Keratinocyte (primary cell): ENCODE data around the gene ARHGAP24. TPM values are rescaled to one million over a fixed set of nuclear protein-coding genes. Genes with fewer than 3 reads are reported as not detected.

ENCODE experiments used
- DNase-seq: peaks from one replicate; pipeline ENCODE4 v3.0.0-alpha.2; 2011; ENCODE audit warnings: low read depth, missing footprints, low spot score
- FAIRE-seq: peaks from 2 replicates; lab custom pipeline; 2011; peaks lifted over from hg19 to GRCh38; lab: Jason Lieb, UNC
- H2AFZ ChIP-seq: 2 replicates; pipeline ENCODE4 v1.6.0; 2012; ENCODE audit warnings: low read length, control low read depth, inconsistent platforms; ENCODE audit not compliant: control insufficient read depth
- H3K27ac ChIP-seq: 2 replicates; pipeline ENCODE4 v1.5.1; 2011; ENCODE audit warnings: low read length; ENCODE audit not compliant: control insufficient read depth, insufficient read depth
- H3K27me3 ChIP-seq: 3 replicates; pipeline ENCODE4 v1.6.0; 2011; ENCODE audit warnings: low read length; ENCODE audit not compliant: control insufficient read depth, insufficient read depth; ENCODE audit errors: extremely low read depth
- H3K36me3 ChIP-seq, 2 experiments: 2 replicates in 1 of 2; 3 replicates in 1 of 2; pipeline ENCODE4 v1.5.1; 2011; ENCODE audit warnings: low read length in 2 of 2, mild to moderate bottlenecking in 1 of 2; ENCODE audit not compliant: control insufficient read depth in 2 of 2, insufficient read depth in 2 of 2; ENCODE audit errors: extremely low read depth in 1 of 2
- H3K4me1 ChIP-seq: 3 replicates; pipeline ENCODE4 v1.5.1; 2011; ENCODE audit warnings: low read length; ENCODE audit not compliant: control insufficient read depth, insufficient read depth; ENCODE audit errors: extremely low read depth
- H3K4me2 ChIP-seq: 3 replicates; pipeline ENCODE4 v1.6.0; 2011; ENCODE audit warnings: low read depth, low read length; ENCODE audit not compliant: control insufficient read depth, insufficient read depth; ENCODE audit errors: extremely low read depth
- H3K4me3 ChIP-seq, 3 experiments: fragments of 200-600 bp in 1 of 3; sonication (generic) in 1 of 3; 2 replicates in 2 of 3; 3 replicates in 1 of 3; pipeline ENCODE4 v1.5.1; 2011 to 2016; ENCODE audit warnings: low read length in 3 of 3, mild to moderate bottlenecking in 3 of 3, control low read depth in 2 of 3, inconsistent platforms in 1 of 3, low read depth in 1 of 3, mixed read lengths in 1 of 3, mixed run types in 1 of 3, moderate library complexity in 1 of 3; ENCODE audit not compliant: control insufficient read depth in 2 of 3, insufficient read depth in 2 of 3; ENCODE audit errors: extremely low read depth in 1 of 3
- H3K79me2 ChIP-seq: 2 replicates; pipeline ENCODE4 v1.6.0; 2012; ENCODE audit warnings: low read length; ENCODE audit not compliant: control insufficient read depth, insufficient read depth
- H3K9ac ChIP-seq: 3 replicates; pipeline ENCODE4 v1.6.0; 2011; ENCODE audit warnings: low read length; ENCODE audit not compliant: control insufficient read depth, insufficient read depth; ENCODE audit errors: extremely low read depth
- H3K9me1 ChIP-seq: 3 replicates; pipeline ENCODE4 v1.6.0; 2011; ENCODE audit warnings: low read length; ENCODE audit not compliant: control insufficient read depth, insufficient read depth; ENCODE audit errors: extremely low read depth
- H3K9me3 ChIP-seq: 2 replicates; pipeline ENCODE4 v1.5.1; 2012; ENCODE audit warnings: low read depth, low read length; ENCODE audit not compliant: control insufficient read depth
- H4K20me1 ChIP-seq: 3 replicates; pipeline ENCODE4 v1.6.0; 2011; ENCODE audit warnings: low read length; ENCODE audit not compliant: control insufficient read depth, insufficient read depth; ENCODE audit errors: extremely low read depth
- EZH2 ChIP-seq: IDR thresholded peaks from one replicate; pipeline ENCODE4 v1.6.1; 2012; ENCODE audit warnings: inconsistent platforms, mild to moderate bottlenecking, low read length, moderate library complexity
- dilution Hi-C: fragments of 300-500 bp; cut with MboI; formaldehyde crosslinking; loops from one replicate; pipeline ENCODE4 v1.7.0; 2020; ENCODE audit warnings: low sequenced_read_pairs; ENCODE audit not compliant: extremely low pct_ligation_motif_present
- polyA plus RNA-seq, 5 experiments: library from polyadenylated mRNA; depleted of rRNA in 3 of 5; stranded (reverse) in 3 of 5; stranded (forward) in 1 of 5; unstranded in 1 of 5; fragments of >200 nt; gene quantifications; 1 replicate in 1 of 5; 2 replicates in 3 of 5; 3 replicates in 1 of 5; pipeline versions ENCODE4 v1.2.1 to v1.2.3, GENCODE V29; 2011 to 2012; ENCODE audit warnings: missing spikeins in 2 of 5, low read depth in 1 of 5, low replicate concordance in 1 of 5
- TF ChIP-seq, protein P1 (sequence below), 3 experiments: IDR thresholded peaks in 1 of 3; conservative IDR thresholded peaks in 1 of 3; optimal IDR thresholded peaks in 1 of 3; 2 replicates in 2 of 3; 3 replicates in 1 of 3; pipeline versions ENCODE3 to v1.5.1; 2011; ENCODE audit warnings: low read length in 3 of 3, mild to moderate bottlenecking in 3 of 3, moderate library complexity in 2 of 3, control low read depth in 1 of 3, inconsistent platforms in 1 of 3; ENCODE audit not compliant: insufficient read depth in 2 of 3; ENCODE audit errors: extremely low read depth in 1 of 3

The ARHGAP24 gene
- polyA plus RNA-seq, 1 donor (not counting 4 experiments of a cell fraction or from before 2014, with no cell fraction given): 0.87 TPM

DNA sequence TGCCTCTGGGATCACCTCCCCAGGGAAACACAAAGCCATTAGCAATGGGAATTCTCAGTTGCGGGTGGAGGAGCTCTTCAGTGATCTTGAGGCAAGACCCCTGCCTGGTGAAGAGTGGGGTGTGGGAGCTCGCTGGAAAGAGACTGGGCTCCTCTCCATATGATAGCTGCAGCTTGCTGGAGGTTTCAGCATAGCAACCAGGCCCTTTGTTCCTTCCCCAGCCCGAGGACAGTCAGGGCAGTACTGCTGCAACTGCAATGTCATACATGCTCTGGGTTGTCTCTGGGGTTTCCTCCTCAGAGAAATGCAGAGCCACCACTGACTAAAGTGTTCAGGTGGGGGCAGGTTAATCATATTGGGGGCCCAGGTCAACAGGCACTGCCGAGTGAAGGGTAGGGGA lies 81.3 kb downstream of the ARHGAP24 start:
- Histone ChIP-seq H3K27ac (no peak overlapping the region), H3K4me1 (no peaks in the 10 kb centered on the region), H3K9me1 (no peaks in the 10 kb centered on the region), H3K9me3 (no peaks in the 10 kb centered on the region), H3K36me3 (no peaks in the 10 kb centered on the region), H3K79me2 (no peaks in the 10 kb centered on the region), H4K20me1 (no peaks in the 10 kb centered on the region), H3K4me3 (no peak overlapping the region), H3K9ac (no peak overlapping the region), H3K27me3 (no peaks in the 10 kb centered on the region), H2AFZ (no peak overlapping the region), H3K4me2 (no peak overlapping the region)
- no peak for FAIRE-seq
- TF ChIP-seq, protein P1, sequence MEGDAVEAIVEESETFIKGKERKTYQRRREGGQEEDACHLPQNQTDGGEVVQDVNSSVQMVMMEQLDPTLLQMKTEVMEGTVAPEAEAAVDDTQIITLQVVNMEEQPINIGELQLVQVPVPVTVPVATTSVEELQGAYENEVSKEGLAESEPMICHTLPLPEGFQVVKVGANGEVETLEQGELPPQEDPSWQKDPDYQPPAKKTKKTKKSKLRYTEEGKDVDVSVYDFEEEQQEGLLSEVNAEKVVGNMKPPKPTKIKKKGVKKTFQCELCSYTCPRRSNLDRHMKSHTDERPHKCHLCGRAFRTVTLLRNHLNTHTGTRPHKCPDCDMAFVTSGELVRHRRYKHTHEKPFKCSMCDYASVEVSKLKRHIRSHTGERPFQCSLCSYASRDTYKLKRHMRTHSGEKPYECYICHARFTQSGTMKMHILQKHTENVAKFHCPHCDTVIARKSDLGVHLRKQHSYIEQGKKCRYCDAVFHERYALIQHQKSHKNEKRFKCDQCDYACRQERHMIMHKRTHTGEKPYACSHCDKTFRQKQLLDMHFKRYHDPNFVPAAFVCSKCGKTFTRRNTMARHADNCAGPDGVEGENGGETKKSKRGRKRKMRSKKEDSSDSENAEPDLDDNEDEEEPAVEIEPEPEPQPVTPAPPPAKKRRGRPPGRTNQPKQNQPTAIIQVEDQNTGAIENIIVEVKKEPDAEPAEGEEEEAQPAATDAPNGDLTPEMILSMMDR (optimal IDR thresholded peaks at IDR 0.05 in 1 of 3, IDR thresholded peaks at IDR 0.05 in 1 of 3, conservative IDR thresholded peaks at IDR 0.05 in 1 of 3; ENCODE audit: extremely low read depth in 1 of 3, insufficient read depth in 2 of 3, low read length in 3 of 3): no peak
- no peak for TF ChIP-seq EZH2
- no peak for DNase-seq
- dilution Hi-C loops: no loop called here

DNA sequence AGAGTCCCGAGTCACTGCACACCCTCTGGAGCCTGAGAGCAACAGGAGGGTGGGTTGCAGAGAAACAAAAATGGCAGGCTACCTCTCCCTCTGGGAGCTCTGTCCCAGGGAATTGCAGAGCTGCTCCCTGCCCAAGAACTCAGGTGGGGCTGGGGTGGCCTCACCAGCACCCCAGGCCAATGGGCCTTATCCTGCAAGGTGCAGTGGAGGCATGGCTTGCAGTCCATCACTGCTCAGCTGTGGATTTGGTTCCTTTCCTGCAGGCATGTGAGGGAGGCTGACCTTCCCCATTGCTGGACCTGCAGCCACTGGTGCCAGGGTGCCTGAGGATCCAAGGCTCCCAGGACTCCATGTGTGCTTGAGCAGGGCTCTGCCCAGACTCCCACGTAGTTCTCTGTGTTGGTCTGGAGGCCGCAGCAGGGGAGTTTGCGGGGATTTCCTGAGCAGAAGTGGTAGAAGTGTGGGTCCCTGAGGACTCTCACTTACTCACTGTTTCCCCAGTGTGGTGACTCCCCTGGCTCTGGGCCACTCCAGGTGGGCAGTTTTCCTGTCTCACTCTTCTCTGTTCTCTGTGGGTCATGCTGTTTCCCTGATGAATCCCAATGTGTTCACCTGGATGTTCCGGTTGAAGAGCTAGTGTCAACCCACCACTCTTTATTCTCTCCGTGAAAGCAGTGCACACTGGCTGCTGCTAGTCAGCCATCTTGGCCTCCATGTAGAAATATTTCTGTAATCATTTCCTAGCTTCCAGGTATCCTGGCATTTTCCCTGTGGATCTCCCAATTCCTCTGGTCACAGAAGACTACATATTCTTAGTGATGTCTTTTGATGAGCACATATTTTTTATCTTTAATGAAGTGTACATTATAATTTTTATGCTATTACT lies 82.3 kb downstream of the ARHGAP24 start:
- DNase-seq (no peak), FAIRE-seq (no peak)
- H3K9me1 ChIP-seq: no peaks in the 10 kb centered on the region
- no peaks in the 10 kb centered on the region for H3K27me3 ChIP-seq
- no peaks in the 10 kb centered on the region for H3K36me3 ChIP-seq
- no peaks in the 10 kb centered on the region for H3K4me1 ChIP-seq
- H3K9ac ChIP-seq: no peak overlapping the region
- H3K27ac ChIP-seq: no peak overlapping the region
- no peak overlapping the region for H2AFZ ChIP-seq
- dilution Hi-C loops: no loop called here
- no peak overlapping the region for H3K4me3 ChIP-seq
- TF ChIP-seq, protein P1 (optimal IDR thresholded peaks at IDR 0.05 in 1 of 3, IDR thresholded peaks at IDR 0.05 in 1 of 3, conservative IDR thresholded peaks at IDR 0.05 in 1 of 3; ENCODE audit: extremely low read depth in 1 of 3, insufficient read depth in 2 of 3, low read length in 3 of 3): no peak
- no peak for TF ChIP-seq EZH2
- no peak overlapping the region for H3K4me2 ChIP-seq
- no peaks in the 10 kb centered on the region for H4K20me1 ChIP-seq
- no peaks in the 10 kb centered on the region for H3K79me2 ChIP-seq
- H3K9me3 ChIP-seq: no peaks in the 10 kb centered on the region
